ENCODE data around the gene MATN4.

DNA sequence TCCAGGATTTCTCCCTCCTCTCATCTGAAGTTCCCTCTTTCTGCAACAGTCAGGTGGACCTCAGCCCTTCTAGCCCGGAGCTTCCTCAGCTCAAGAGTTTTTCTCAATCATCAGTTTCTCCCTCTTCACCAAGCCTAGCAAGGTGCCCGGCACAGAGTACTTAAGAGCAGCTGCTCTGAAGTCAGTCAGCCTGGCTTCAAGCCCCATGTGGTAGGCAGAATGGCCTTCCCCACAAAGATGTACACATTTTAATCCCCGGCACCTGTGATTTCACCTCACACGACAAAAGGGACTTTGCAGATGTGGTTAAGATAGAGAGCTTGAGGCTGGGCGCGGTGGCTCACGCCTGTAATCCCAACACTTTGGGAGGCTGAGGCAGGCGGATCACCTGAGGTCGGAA, 16.6 kb downstream of the MATN4 start:
- TF ChIP-seq, protein P1, sequence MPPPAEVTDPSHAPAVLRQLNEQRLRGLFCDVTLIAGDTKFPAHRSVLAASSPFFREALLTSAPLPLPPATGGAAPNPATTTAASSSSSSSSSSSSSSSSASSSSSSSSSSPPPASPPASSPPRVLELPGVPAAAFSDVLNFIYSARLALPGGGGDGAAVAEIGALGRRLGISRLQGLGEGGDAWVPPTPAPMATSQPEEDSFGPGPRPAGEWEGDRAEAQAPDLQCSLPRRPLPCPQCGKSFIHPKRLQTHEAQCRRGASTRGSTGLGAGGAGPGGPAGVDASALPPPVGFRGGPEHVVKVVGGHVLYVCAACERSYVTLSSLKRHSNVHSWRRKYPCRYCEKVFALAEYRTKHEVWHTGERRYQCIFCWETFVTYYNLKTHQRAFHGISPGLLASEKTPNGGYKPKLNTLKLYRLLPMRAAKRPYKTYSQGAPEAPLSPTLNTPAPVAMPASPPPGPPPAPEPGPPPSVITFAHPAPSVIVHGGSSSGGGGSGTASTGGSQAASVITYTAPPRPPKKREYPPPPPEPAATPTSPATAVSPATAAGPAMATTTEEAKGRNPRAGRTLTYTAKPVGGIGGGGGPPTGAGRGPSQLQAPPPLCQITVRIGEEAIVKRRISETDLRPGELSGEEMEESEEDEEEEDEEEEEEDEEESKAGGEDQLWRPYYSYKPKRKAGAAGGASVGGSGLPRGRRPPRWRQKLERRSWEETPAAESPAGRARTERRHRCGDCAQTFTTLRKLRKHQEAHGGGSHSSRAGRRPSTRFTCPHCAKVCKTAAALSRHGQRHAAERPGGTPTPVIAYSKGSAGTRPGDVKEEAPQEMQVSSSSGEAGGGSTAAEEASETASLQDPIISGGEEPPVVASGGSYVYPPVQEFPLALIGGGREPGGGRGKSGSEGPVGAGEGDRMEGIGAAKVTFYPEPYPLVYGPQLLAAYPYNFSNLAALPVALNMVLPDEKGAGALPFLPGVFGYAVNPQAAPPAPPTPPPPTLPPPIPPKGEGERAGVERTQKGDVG (CRISPR knock-in tag; IDR thresholded peaks at IDR 0.05; ENCODE audit: borderline replicate concordance), result no peak
- no peak for TF ChIP-seq CHD2 (IDR thresholded peaks at IDR 0.05; ENCODE audit: low read depth, low read length)
- no peak for TF ChIP-seq RAD21 (CRISPR knock-in tag; IDR thresholded peaks at IDR 0.05)
- TF ChIP-seq EZH2 (conservative IDR thresholded peaks at IDR 0.05; ENCODE audit: low read depth, low read length), result no peak
- TF ChIP-seq, protein P2, sequence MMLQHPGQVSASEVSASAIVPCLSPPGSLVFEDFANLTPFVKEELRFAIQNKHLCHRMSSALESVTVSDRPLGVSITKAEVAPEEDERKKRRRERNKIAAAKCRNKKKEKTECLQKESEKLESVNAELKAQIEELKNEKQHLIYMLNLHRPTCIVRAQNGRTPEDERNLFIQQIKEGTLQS (CRISPR knock-in tag; IDR thresholded peaks at IDR 0.05), result no peak
- TF ChIP-seq KLF13 (CRISPR knock-in tag; IDR thresholded peaks at IDR 0.05), result no peak
- no peak for TF ChIP-seq BHLHE40 (IDR thresholded peaks at IDR 0.05; ENCODE audit: low read length)
